ENCODE results near the gene SALL3.

DNA sequence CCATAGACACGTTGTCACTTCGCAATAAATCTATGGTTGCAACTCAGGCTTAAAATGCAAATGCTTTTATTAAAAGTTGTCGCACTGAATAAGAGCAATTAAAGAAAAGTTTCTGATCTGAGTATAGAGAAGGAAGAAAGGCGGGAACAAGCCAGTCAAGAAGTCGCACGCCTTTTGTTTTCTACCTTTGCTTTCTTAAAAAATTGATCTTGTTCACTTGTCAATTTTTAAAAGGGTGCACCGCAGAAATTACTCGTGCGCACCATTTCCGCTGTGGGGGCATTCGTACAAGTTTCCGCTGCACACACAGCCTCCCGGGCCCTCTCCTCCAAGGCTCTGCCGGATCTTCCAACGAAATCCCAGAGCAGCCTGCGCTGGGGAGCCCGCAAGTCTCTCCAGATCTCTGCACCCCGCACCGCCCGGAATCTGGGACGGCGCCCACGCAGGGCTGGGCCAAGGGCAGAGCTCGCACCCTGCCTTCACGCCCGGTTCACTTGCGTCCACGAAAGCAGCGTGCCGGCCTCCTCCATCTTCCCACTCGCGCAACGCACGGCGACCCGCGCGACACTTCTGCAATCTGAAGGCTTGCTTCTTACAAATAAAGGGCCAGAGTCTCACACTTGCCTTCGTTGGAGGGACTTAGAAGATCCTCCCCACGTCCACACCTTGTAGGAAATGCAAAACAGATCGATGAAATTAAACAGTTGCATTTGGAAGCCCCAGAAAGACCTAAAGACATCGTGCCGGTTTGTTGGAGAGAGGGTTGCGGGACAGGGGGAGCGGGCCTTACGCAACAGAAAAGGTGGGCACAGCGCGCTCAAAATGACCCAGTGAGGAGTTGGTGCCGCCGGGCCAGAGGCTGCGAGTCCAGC lies 2.6 kb upstream of the SALL3 start:
- TF ChIP-seq EZH2 (IDR thresholded peaks at IDR 0.05) (no peak), FOXP2 (optimal IDR thresholded peaks at IDR 0.05; ENCODE audit: control extremely low read depth, extremely low read length, insufficient read depth) (no peak), POLR2AphosphoS5 (IDR thresholded peaks at IDR 0.05; ENCODE audit: borderline replicate concordance, low read depth, low read length) (no peak)

Data from SK-N-MC (cell line).